Measurements from ENCODE around the gene RSPH1.

RSPH1 gene

DNA sequence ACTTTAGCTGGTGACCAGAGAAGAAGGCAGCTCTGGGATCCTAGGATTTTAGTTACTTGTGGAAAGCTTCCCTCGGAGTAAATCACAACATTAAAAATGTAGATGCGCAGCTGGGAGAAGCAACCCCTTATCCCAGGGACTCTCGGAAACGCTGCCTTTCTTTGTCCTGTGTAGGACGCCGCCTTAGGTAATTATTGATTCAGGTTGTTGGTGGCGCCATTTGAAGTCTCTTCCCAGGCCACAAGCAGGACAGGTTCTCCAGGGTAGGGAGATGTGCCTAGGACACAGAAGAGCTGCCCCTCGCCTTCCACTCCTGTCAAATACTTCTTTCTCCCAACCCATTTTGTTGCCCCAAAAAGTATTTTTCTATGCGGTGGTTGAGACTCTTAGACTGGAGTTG is 27.9 kb upstream of the RSPH1 start:
- CTCF ChIA-PET = no interaction called here
- TF ChIP-seq, protein P1, sequence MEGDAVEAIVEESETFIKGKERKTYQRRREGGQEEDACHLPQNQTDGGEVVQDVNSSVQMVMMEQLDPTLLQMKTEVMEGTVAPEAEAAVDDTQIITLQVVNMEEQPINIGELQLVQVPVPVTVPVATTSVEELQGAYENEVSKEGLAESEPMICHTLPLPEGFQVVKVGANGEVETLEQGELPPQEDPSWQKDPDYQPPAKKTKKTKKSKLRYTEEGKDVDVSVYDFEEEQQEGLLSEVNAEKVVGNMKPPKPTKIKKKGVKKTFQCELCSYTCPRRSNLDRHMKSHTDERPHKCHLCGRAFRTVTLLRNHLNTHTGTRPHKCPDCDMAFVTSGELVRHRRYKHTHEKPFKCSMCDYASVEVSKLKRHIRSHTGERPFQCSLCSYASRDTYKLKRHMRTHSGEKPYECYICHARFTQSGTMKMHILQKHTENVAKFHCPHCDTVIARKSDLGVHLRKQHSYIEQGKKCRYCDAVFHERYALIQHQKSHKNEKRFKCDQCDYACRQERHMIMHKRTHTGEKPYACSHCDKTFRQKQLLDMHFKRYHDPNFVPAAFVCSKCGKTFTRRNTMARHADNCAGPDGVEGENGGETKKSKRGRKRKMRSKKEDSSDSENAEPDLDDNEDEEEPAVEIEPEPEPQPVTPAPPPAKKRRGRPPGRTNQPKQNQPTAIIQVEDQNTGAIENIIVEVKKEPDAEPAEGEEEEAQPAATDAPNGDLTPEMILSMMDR (conservative IDR thresholded peaks at IDR 0.05; ENCODE audit: low read depth) = no peak
- POLR2A ChIA-PET (ENCODE audit: low non-redundant PET) = no interaction called here
- no peak for DNase-seq (ENCODE audit: low spot score)
- no peak overlapping the region for H3K27ac ChIP-seq

DNA sequence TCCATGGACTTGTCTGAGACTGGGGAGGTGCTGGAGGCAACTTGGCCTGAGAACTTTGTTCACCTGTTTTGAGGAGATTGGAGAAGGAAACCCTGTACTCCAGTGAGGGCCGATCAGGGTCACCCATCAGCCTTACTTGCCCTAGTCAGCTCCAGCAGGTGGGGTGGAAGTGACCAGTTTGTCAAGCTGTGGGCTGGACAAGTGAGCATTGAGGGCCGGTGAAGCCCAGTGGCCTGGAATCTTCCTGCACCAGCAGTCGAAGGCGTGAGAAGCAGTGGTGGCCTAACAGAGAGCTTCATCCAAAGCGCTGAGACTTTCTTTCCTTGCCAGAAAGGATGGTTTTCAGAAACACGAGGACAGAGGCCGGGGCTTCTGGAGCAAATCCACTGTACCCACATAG is 27.2 kb upstream of the RSPH1 start:
- no peak for DNase-seq (ENCODE audit: low spot score)
- POLR2A ChIA-PET (ENCODE audit: low non-redundant PET) = no interaction called here

DNA sequence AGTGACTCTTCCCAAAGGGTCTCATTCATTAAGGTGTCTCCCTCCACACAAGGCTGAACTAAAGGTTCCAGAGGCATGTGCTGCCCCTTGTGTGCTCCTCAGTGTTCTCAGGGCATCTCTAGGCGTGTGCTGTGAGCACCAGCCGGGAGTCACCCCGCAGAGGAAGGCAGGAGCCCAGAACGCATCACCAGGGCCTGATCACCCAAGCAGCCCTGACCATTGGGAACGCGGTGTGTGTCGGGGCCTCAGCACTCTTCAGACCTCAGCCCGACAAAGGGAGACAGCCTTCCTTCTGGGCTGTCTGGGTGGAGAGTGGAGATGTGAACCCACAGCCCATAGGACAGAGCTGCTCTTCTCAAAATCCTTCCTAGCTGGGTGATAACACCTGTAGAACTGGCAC is 26.7 kb upstream of the RSPH1 start:
- TF ChIP-seq, protein P1 (conservative IDR thresholded peaks at IDR 0.05; ENCODE audit: low read depth) = no peak
- H3K27ac ChIP-seq = no peak overlapping the region
- no peak for DNase-seq (ENCODE audit: low spot score)
- POLR2A ChIA-PET (ENCODE audit: low non-redundant PET) = no interaction called here
- CTCF ChIA-PET = no interaction called here

More for the DNA sequence above, 27.2 kb upstream of the RSPH1 start:
- CTCF ChIA-PET = no interaction called here
- H3K27ac ChIP-seq = no peak overlapping the region
- TF ChIP-seq, protein P1 (conservative IDR thresholded peaks at IDR 0.05; ENCODE audit: low read depth) = no peak

DNA sequence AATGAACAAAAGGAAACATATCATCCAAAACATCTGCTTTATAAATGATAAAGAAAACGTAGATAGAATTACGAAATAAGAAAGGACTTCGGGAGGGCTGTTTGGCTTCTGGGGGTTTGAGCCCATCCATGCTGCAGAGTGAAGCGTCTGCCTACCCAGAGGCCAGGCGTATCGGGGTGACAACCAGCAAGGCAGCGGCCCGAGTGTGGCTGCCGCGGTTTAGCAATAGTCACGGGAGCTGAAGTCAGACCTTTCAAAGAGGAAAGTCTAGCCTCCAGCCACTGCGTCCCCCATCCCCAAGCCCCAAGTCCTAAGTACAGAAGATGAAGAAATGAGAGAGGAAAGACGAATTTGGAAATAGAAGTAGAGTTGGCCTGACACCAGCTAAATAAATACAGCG is 26.2 kb upstream of the RSPH1 start:
- ChIA-PET CTCF (no interaction called here), POLR2A (ENCODE audit: low non-redundant PET) (no interaction called here)
- DNase-seq (ENCODE audit: low spot score) = no peak
- TF ChIP-seq, protein P1 (conservative IDR thresholded peaks at IDR 0.05; ENCODE audit: low read depth) = no peak
- H3K27ac ChIP-seq = no peak overlapping the region

DNA sequence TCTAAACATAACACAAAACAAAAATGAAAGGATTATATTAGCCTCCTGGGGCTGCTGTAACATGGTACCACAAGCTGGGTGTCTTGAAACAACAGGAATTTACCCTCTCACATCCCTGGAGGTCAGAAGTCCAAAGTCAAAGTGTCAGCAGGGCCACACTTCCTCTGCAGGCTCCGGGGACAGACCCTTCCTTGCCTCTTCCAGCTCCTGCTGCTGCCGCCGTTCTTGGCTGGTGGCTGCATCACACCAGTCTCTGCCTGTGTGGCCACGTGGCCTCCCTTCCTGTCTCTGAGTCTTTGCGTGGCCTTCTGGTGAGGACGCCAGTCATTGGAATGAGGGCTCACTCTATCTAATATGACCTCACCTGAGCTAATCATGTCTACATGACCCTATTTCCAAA is 25.8 kb upstream of the RSPH1 start:
- DNase-seq (ENCODE audit: low spot score) = no peak
- no peak overlapping the region for H3K27ac ChIP-seq
- TF ChIP-seq, protein P1 (conservative IDR thresholded peaks at IDR 0.05; ENCODE audit: low read depth) = no peak
- ChIA-PET CTCF (no interaction called here), POLR2A (ENCODE audit: low non-redundant PET) (no interaction called here)

DNA sequence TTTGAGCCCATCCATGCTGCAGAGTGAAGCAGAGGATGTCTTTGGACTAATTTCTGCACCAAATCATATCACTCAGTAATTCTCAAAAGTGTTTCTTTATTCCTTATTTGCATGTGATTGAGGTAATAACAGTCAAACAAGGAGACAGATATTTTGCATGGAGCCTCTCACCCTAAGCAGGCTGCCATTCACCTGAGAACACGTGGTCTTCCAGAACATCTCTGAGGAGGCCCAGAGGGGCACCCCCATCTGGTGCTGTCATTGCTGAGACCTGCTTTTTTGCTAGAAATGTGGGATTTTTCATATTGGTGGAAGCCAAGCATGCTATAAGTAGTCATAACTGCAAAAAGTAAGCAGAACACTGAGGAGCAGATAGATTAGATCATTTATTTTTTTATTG is 25.4 kb upstream of the RSPH1 start:
- CTCF ChIA-PET = no interaction called here
- no peak for DNase-seq (ENCODE audit: low spot score)
- no peak overlapping the region for H3K27ac ChIP-seq
- TF ChIP-seq, protein P1 (conservative IDR thresholded peaks at IDR 0.05; ENCODE audit: low read depth) = no peak
- POLR2A ChIA-PET (ENCODE audit: low non-redundant PET) = no interaction called here

DNA sequence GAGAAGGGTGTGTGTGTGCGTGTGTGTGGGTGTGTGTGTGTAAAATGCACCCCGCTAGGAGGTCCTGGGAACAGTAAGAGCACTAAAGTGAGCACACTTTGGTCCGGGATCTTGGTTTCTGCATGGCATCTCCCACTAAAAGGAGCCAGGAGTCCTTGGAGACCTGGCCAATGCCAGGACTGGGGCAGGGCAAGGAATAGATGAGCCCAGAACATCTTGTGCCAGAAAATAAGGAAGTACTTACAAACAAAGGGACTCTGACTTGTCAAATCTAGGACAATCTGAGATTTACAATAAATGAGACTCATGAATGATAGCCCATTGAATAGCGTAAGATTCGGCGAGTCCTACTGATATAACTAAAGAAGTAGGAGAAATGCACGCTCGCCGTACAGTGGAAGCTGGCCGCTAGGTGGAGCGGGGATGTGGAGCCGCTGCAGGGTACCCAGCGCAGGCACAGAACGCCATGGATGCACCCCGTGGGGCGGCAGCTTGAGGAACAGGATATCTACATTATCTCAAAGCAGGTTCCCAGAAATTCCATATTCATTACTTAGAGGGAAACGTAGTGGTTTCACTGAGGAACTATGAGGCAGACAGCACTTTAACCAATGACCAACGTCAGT is 24.7 kb upstream of the RSPH1 start:
- POLR2A ChIA-PET (ENCODE audit: low non-redundant PET) = no interaction called here
- DNase-seq (ENCODE audit: low spot score) = no peak
- CTCF ChIA-PET = no interaction called here
- no peak overlapping the region for H3K27ac ChIP-seq
- TF ChIP-seq, protein P1 (conservative IDR thresholded peaks at IDR 0.05; ENCODE audit: low read depth) = no peak

All from RWPE1 (cell line).